Uterus (tissue), 4 donors: Measurements from ENCODE around the gene CWC22. TPM values are rescaled to one million over a fixed set of nuclear protein-coding genes. Genes with fewer than 3 reads are reported as not detected.

Experiments used
- DNase-seq, 2 donors: peaks; one replicate each; pipeline ENCODE4 v3.0.0-alpha.2; 2019 to 2020
- H3K27ac ChIP-seq, 2 donors: fragments of 200-600 bp; sonication (generic); 1 replicate in 1 of 2; 2 replicates in 1 of 2; pipeline ENCODE4 v1.5.1; 2016 to 2018
- H3K27me3 ChIP-seq, 2 donors: fragments of 200-600 bp; sonication (generic); one replicate each; pipeline ENCODE4 v1.5.1; 2018 to 2019; ENCODE audit warnings: control low read depth in 1 of 2
- H3K36me3 ChIP-seq, 2 donors: fragments of 200-600 bp; sonication (generic); one replicate each; pipeline ENCODE4 v1.5.1; 2019; ENCODE audit warnings: control low read depth in 1 of 2
- H3K4me1 ChIP-seq, 2 donors: fragments of 200-600 bp; sonication (generic); one replicate each; pipeline ENCODE4 v1.5.1; 2018 to 2019; ENCODE audit warnings: control low read depth in 1 of 2
- H3K4me3 ChIP-seq, 2 donors: fragments of 200-600 bp; sonication (generic); 1 replicate in 1 of 2; 2 replicates in 1 of 2; pipeline ENCODE4 v1.5.1; 2018 to 2019; ENCODE audit warnings: mild to moderate bottlenecking in 1 of 2
- H3K9me3 ChIP-seq, 2 donors: fragments of 200-600 bp; sonication (generic); one replicate each; pipeline ENCODE4 v1.5.1; 2019; ENCODE audit warnings: control low read depth in 1 of 2
- CTCF ChIP-seq, 4 experiments: fragments of 200-600 bp in 2 of 4; fragments of 450-650 bp in 2 of 4; sonication (generic) in 2 of 4; IDR thresholded peaks; one replicate each; pipeline ENCODE4 v1.5.1; 2016 to 2019; ENCODE audit warnings: antibody characterized with exemption in 4 of 4, mild to moderate bottlenecking in 2 of 4, moderate library complexity in 1 of 4
- POLR2A ChIP-seq, 2 donors: fragments of 450-650 bp; IDR thresholded peaks; one replicate each; pipeline ENCODE4 v1.6.1; 2016; ENCODE audit warnings: antibody characterized with exemption in 2 of 2, mild to moderate bottlenecking in 1 of 2, moderate library complexity in 1 of 2
- intact Hi-C: fragments of 100-400 bp; cut with DNase I; formaldehyde crosslinking; loops from one replicate; pipeline ENCODE4 v1.15.1; 2023; ENCODE audit warnings: low total_unique reads
- small RNA-seq: library from RNA; depleted of rRNA; stranded (forward); fragments of <200 nt; gene quantifications from one replicate; pipeline ENCODE3, GENCODE V24; 2016
- total RNA-seq, 4 donors: library from RNA; depleted of rRNA in 3 of 4; stranded (reverse); fragments of >200 nt in 3 of 4; gene quantifications; one replicate each; pipeline versions ENCODE4 v1.1.0 to v1.2.4, GENCODE V29; 2014 to 2023
- donor health status: DM: yes; HTN: yes; CAD: no.

Gene CWC22
- total RNA-seq, 4 donors from 2014 or later: 7.7 to 40.0 (median 25.0) TPM

- no peak overlapping the region for H3K27ac ChIP-seq
- DNase-seq: no peak
- H3K9me3 ChIP-seq: no peaks in the 10 kb centered on the region
- H3K36me3 ChIP-seq: no peaks in the 10 kb centered on the region
- no peaks in the 10 kb centered on the region for H3K27me3 ChIP-seq
- TF ChIP-seq POLR2A (IDR thresholded peaks at IDR 0.05): no peak
- TF ChIP-seq CTCF (IDR thresholded peaks at IDR 0.05): no peak
- intact Hi-C loops: no loop called here
- H3K4me3 ChIP-seq: no peak overlapping the region
- H3K4me1 ChIP-seq: no peaks in the 10 kb centered on the region
Measured at GRCh38 chr2:179909845-179910734, 97.0 kb downstream of the CWC22 start.

- intact Hi-C loops: no loop called here
- H3K36me3 ChIP-seq: no peaks in the 10 kb centered on the region
- H3K27ac ChIP-seq: no peak overlapping the region
- no peaks in the 10 kb centered on the region for H3K4me1 ChIP-seq
- H3K9me3 ChIP-seq: no peaks in the 10 kb centered on the region
- H3K4me3 ChIP-seq: no peak overlapping the region
- no peak for DNase-seq
- TF ChIP-seq CTCF (IDR thresholded peaks at IDR 0.05): no peak
- no peak for TF ChIP-seq POLR2A (IDR thresholded peaks at IDR 0.05)
- no peaks in the 10 kb centered on the region for H3K27me3 ChIP-seq
Measured at GRCh38 chr2:179900655-179901054, 106.4 kb downstream of the CWC22 start.

GRCh38 chr2:179899666-179900065, 107.4 kb downstream of the CWC22 start:
- intact Hi-C loops: no loop called here
- Histone ChIP-seq H3K4me3 (no peak overlapping the region), H3K9me3 (no peaks in the 10 kb centered on the region), H3K27me3 (no peaks in the 10 kb centered on the region), H3K4me1 (no peaks in the 10 kb centered on the region), H3K36me3 (no peaks in the 10 kb centered on the region), H3K27ac (no peak overlapping the region)
- no peak for TF ChIP-seq CTCF (IDR thresholded peaks at IDR 0.05)
- no peak for TF ChIP-seq POLR2A (IDR thresholded peaks at IDR 0.05)
- DNase-seq: no peak

- intact Hi-C loops: no loop called here
- Histone ChIP-seq H3K27me3 (no peaks in the 10 kb centered on the region), H3K9me3 (no peaks in the 10 kb centered on the region), H3K36me3 (no peaks in the 10 kb centered on the region), H3K4me3 (no peak overlapping the region), H3K4me1 (no peaks in the 10 kb centered on the region), H3K27ac (no peak overlapping the region)
- TF ChIP-seq CTCF (IDR thresholded peaks at IDR 0.05) (no peak), POLR2A (IDR thresholded peaks at IDR 0.05) (no peak)
- DNase-seq: no peak
Measured at GRCh38 chr2:179898873-179899272, 108.2 kb downstream of the CWC22 start.

Small RNA genes within 50 kb of the gene (small RNA-seq; reads per million reads assigned to genes)
- not detected for gene RF00416

Other genes with a start within 250 kb of the CWC22 start
- gene ZNF385B, start 145.7 kb downstream of the CWC22 start, total RNA-seq: 1 to 10 TPM in 1 of 4 donors, under 1 TPM in 1, not detected in 2; 0.41 to 3.3 TPM